Measurements from ENCODE around the gene ZNF516. TPM values are rescaled to one million over a fixed set of nuclear protein-coding genes. Genes with fewer than 3 reads are reported as not detected.

The ZNF516 gene
- total RNA-seq, 1 donor from 2014 or later, result 26.1 TPM

- H3K4me1 Mint-ChIP-seq (ENCODE audit: low read depth), result peaks cover 21% of the 10 kb centered on the region
- no peaks in the 10 kb centered on the region for H3K9me3 Mint-ChIP-seq (ENCODE audit: low read depth)
- no peaks in the 10 kb centered on the region for H3K27me3 Mint-ChIP-seq (ENCODE audit: low read depth)
- no peak overlapping the region for H3K27ac Mint-ChIP-seq (ENCODE audit: unreplicated experiment)
- H3K36me3 Mint-ChIP-seq (ENCODE audit: low read depth), result peaks cover 13% of the 10 kb centered on the region
- TF ChIP-seq CTCF (IDR thresholded peaks at IDR 0.05), result no peak
- DNase-seq (ENCODE audit: low spot score), result no peak
- H3K4me3 Mint-ChIP-seq (ENCODE audit: unreplicated experiment), result no peak overlapping the region
These were observed 61.3 kb downstream of the ZNF516 start for GRCh38 chr18:76433788-76434187.

- Mint-ChIP-seq H3K36me3 (ENCODE audit: low read depth) (peaks cover 13% of the 10 kb centered on the region), H3K4me3 (ENCODE audit: unreplicated experiment) (no peak overlapping the region), H3K4me1 (ENCODE audit: low read depth) (peaks cover 15% of the 10 kb centered on the region), H3K27ac (ENCODE audit: unreplicated experiment) (no peak overlapping the region), H3K9me3 (ENCODE audit: low read depth) (no peaks in the 10 kb centered on the region), H3K27me3 (ENCODE audit: low read depth) (no peaks in the 10 kb centered on the region)
- no peak for TF ChIP-seq CTCF (IDR thresholded peaks at IDR 0.05)
- no peak for DNase-seq (ENCODE audit: low spot score)
These were observed 61.9 kb downstream of the ZNF516 start for GRCh38 chr18:76432970-76433767.

GRCh38 chr18:76432274-76432755 lies 62.7 kb downstream of the ZNF516 start:
- no peak overlapping the region for H3K27ac Mint-ChIP-seq (ENCODE audit: unreplicated experiment)
- peaks cover 13% of the 10 kb centered on the region for H3K36me3 Mint-ChIP-seq (ENCODE audit: low read depth)

GRCh38 chr18:76431437-76432273 lies 63.4 kb downstream of the ZNF516 start:
- DNase-seq (ENCODE audit: low spot score), result peak; percentile 77
- Mint-ChIP-seq H3K4me3 (ENCODE audit: unreplicated experiment) (no peak overlapping the region), H3K27ac (ENCODE audit: unreplicated experiment) (no peak overlapping the region), H3K4me1 (ENCODE audit: low read depth) (peaks cover 12% of the 10 kb centered on the region), H3K36me3 (ENCODE audit: low read depth) (peaks cover 13% of the 10 kb centered on the region), H3K9me3 (ENCODE audit: low read depth) (no peaks in the 10 kb centered on the region), H3K27me3 (ENCODE audit: low read depth) (no peaks in the 10 kb centered on the region)
- no peak for TF ChIP-seq CTCF (IDR thresholded peaks at IDR 0.05)

More at GRCh38 chr18:76432274-76432755, 62.7 kb downstream of the ZNF516 start:
- DNase-seq (ENCODE audit: low spot score), result peak; percentile 71
- TF ChIP-seq CTCF (IDR thresholded peaks at IDR 0.05), result no peak
- H3K27me3 Mint-ChIP-seq (ENCODE audit: low read depth), result no peaks in the 10 kb centered on the region
- H3K4me1 Mint-ChIP-seq (ENCODE audit: low read depth), result peaks cover 12% of the 10 kb centered on the region
- H3K4me3 Mint-ChIP-seq (ENCODE audit: unreplicated experiment), result no peak overlapping the region
- H3K9me3 Mint-ChIP-seq (ENCODE audit: low read depth), result no peaks in the 10 kb centered on the region

GRCh38 chr18:76430636-76431035 lies 64.4 kb downstream of the ZNF516 start:
- Mint-ChIP-seq H3K36me3 (ENCODE audit: low read depth) (peaks cover 13% of the 10 kb centered on the region), H3K4me1 (ENCODE audit: low read depth) (peaks cover 12% of the 10 kb centered on the region), H3K4me3 (ENCODE audit: unreplicated experiment) (no peak overlapping the region), H3K27me3 (ENCODE audit: low read depth) (no peaks in the 10 kb centered on the region), H3K9me3 (ENCODE audit: low read depth) (no peaks in the 10 kb centered on the region), H3K27ac (ENCODE audit: unreplicated experiment) (no peak overlapping the region)
- DNase-seq (ENCODE audit: low spot score), result no peak
- no peak for TF ChIP-seq CTCF (IDR thresholded peaks at IDR 0.05)

All from chondrocyte (in vitro differentiated cells).